Coronary artery (tissue), 2 donors: ENCODE results near the gene RTKN2.
"Not testable (repeated sequence)": the region's sequence is repeated elsewhere in the genome, so short reads cannot be mapped to it uniquely, and the experiment has no call there.

Experiments
- DNase-seq: peaks from one replicate; pipeline ENCODE4 v3.0.0-alpha.2; 2017; ENCODE audit warnings: low spot score
- H3K27ac ChIP-seq, 2 donors: fragments of 200-600 bp; sonication (generic); one replicate each; pipeline ENCODE4 v1.5.1; 2016 to 2019
- H3K4me3 ChIP-seq: fragments of 200-600 bp; sonication (generic); 2 replicates; pipeline ENCODE4 v1.5.1; 2016; ENCODE audit warnings: mild to moderate bottlenecking, moderate library complexity
- TF ChIP-seq, protein P1 (sequence below): fragments of 200-600 bp; sonication (generic); IDR thresholded peaks from one replicate; pipeline ENCODE4 v1.5.1; 2019; ENCODE audit warnings: antibody characterized with exemption

RTKN2 gene

DNA sequence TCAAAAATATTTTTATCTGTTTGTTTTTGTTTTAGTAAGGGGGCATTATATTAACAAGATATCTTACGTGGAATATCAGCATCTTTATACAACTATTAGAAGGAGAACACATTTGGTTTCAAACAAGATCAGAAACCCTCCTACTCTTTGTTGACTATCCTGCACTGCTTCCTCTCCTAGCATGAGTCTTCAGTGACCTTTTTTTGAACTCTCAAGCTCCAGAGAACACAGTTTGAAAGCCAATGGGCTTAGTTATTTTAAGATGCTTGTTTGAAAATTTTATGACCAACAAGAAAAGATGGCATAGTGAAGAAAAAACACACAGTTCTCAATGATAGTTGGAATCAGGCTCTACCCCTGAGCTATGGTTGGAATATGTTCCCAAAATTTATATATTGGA lies 37.2 kb upstream of the RTKN2 start:
- no peak for DNase-seq
- H3K4me3 ChIP-seq, result no peak overlapping the region
- H3K27ac ChIP-seq, result no peak overlapping the region
- TF ChIP-seq, protein P1, sequence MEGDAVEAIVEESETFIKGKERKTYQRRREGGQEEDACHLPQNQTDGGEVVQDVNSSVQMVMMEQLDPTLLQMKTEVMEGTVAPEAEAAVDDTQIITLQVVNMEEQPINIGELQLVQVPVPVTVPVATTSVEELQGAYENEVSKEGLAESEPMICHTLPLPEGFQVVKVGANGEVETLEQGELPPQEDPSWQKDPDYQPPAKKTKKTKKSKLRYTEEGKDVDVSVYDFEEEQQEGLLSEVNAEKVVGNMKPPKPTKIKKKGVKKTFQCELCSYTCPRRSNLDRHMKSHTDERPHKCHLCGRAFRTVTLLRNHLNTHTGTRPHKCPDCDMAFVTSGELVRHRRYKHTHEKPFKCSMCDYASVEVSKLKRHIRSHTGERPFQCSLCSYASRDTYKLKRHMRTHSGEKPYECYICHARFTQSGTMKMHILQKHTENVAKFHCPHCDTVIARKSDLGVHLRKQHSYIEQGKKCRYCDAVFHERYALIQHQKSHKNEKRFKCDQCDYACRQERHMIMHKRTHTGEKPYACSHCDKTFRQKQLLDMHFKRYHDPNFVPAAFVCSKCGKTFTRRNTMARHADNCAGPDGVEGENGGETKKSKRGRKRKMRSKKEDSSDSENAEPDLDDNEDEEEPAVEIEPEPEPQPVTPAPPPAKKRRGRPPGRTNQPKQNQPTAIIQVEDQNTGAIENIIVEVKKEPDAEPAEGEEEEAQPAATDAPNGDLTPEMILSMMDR, result no peak

DNA sequence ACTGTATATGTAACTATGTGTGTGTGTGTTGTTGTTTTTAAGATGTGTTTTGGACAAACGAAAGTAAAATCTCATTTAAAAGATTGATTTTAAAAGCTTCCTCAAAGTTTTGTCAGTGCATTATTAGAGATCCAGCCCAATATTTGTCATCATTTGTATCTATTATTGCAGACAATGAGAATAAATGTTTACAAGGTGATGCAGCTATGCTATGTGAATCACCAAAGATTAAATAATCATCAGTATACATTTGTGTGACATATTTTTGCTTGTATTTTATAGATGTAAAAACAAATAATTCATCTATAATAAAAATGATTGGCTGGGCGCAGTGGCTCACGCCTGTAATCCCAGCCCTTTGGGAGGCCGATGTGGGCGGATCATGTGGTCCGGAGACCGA lies 35.3 kb upstream of the RTKN2 start:
- TF ChIP-seq, protein P1, result no peak
- Histone ChIP-seq H3K27ac (no peak overlapping the region), H3K4me3 (no peak overlapping the region)
- DNase-seq, result no peak

DNA sequence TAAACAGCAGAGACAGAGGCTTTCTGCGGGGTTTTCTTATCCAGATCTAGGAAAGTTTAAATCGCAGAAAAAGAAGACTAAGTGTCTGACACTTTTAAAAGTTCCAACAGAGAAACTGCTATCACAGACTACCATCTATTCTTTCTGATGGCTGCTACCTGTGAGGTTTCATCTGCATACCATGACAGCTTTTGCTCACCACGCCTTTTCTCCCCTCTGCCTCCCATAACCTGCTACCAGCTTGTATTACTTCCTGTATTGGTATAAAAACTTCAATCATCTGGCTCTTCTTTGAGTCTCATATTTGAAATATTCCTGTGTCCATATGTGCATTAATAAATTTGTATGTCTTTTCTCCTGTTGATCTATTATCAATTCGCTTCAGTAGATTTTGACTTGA lies 34.1 kb upstream of the RTKN2 start:
- DNase-seq, result no peak
- TF ChIP-seq, protein P1, result no peak
- Histone ChIP-seq H3K27ac (no peak overlapping the region), H3K4me3 (no peak overlapping the region)

DNA sequence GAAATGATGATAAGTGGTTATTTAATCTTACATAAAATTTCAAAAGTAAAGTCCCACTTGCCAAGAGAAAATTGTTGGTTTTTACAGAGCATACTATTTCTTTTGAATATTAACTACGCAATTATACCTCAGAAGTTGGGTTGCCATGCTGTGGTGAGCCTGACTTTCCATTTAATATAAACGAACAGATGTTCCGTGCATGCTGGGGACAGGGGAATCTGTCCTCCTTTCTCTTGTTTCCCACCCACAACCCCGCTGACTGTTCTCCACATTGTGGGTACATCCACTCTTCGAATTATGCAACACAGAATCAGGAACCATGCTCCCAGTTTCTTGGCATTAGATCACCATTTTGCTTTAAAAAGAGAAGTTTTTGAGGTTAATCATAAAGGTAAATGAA lies 29.2 kb upstream of the RTKN2 start:
- TF ChIP-seq, protein P1, result no peak
- DNase-seq, result no peak
- no peak overlapping the region for H3K4me3 ChIP-seq
- H3K27ac ChIP-seq, result no peak overlapping the region

DNA sequence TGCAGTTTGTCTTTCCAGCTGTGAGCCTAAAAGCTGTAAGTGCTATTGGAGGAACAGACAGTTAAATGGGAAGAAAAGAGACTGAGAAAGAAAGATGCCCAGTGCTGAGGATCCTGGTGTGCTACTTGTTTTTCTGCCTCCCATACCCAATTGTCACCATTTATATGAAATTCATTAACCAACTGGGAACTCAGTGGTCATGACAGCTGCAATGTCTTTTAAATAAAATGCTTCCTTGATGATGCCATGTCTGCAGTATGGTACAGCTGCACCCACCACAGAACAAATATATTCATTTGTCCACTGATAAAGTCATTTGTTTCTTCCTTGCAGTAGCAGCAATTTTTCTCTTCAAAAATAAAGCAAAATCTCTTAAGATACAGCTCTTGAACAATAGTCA lies 15.6 kb upstream of the RTKN2 start:
- no peak for DNase-seq
- TF ChIP-seq, protein P1, result no peak
- H3K27ac ChIP-seq, result no peak overlapping the region
- H3K4me3 ChIP-seq, result no peak overlapping the region

DNA sequence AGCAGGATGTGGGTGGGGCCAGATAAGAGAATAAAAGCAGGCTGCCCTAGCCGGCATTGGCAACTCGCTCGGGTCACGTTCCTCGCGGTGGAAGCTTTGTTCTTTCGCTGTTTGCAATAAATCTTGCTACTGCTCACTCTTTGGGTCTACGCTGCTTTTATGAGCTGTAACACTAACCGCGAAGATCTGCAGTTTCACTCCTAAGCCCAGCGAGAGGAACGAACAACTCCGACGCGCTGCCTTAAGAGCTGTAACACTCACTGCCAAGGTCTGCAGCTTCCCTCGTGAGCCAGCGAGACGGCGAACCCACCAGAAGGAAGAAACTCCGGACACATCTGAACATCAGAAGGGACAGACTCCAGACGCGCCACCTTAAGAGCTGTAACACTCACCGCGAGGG lies 12.7 kb upstream of the RTKN2 start:
- H3K27ac ChIP-seq, H3K4me3 ChIP-seq, DNase-seq: not testable (repeated sequence)

DNA sequence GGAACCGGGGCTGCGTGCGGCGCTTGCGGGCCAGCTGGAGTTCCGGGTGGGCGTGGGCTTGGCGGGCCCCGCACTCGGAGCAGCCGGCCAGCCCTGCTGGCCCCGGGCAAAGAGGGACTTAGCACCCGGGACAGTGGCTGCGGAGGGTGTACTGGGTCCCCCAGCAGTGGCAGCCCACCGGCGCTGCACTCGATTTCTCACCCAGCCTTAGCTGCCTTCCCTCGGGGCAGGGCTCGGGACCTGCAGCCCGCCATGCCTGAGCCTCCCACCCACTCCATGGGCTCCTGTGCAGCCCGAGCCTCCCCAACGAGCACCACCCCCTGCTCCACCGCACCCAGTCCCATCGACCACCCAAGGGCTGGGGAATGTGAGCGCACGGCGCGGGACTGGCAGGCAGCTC lies 11.7 kb upstream of the RTKN2 start:
- not testable (repeated sequence) for H3K27ac ChIP-seq, DNase-seq

DNA sequence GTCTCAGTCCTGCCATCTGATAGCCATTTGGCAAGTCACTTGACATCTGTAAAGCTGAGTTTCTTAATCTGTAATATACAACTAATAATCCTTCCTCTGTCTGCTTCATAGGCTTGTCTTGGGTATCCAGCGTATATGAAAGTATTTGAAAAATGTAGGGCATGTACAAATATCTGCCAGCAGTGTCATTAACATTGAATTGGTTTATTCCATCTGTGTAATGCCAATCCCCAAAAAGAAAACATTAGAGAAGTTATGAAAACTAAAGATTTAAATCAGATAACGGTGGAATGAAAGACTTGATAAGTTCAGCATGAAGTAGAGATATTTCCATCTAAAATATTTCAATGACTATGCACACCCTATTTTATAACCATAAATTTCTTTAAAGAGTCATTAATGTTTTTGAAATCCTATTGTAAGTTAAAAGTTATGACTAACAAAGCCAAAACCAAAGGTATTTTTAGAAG lies 9.8 kb upstream of the RTKN2 start:
- no peak overlapping the region for H3K4me3 ChIP-seq
- H3K27ac ChIP-seq, result no peak overlapping the region
- TF ChIP-seq, protein P1, result no peak
- DNase-seq, result no peak

More for the DNA sequence above, 11.7 kb upstream of the RTKN2 start:
- not testable (repeated sequence) for H3K4me3 ChIP-seq
